Fibroblast of the aortic adventitia (primary cell): ENCODE results near the gene BUD31. TPM values are rescaled to one million over a fixed set of nuclear protein-coding genes. Genes with fewer than 3 reads are reported as not detected.

Experiments used
- DNase-seq: peaks from one replicate; pipeline ENCODE4 v3.0.0-alpha.2; 2010; ENCODE audit warnings: low read depth
- H3K4me3 ChIP-seq: 2 replicates; pipeline ENCODE4 v1.5.1; 2011; ENCODE audit warnings: low read depth, mild to moderate bottlenecking, control low read depth, low read length, moderate library complexity
- CTCF ChIP-seq: IDR thresholded peaks from 2 replicates; pipeline ENCODE4 v1.5.1; 2011; ENCODE audit warnings: mild to moderate bottlenecking, low read length, control low read depth, inconsistent platforms; ENCODE audit not compliant: insufficient read depth
- total RNA-seq: library from RNA; depleted of rRNA; stranded (reverse); fragments of >200 nt; gene quantifications from 2 replicates; pipeline ENCODE4 v1.2.3, GENCODE V29; 2012; ENCODE audit warnings: low replicate concordance

BUD31 gene
- total RNA-seq, 1 donor, result 137 TPM

- no peak for TF ChIP-seq CTCF
- no peak for DNase-seq
- no peak overlapping the region for H3K4me3 ChIP-seq
Observed at GRCh38 chr7:99433158-99433557, 24.4 kb downstream of the BUD31 start.

GRCh38 chr7:99437946-99438572, 29.3 kb downstream of the BUD31 start:
- peak overlapping the region; percentile 72 for H3K4me3 ChIP-seq
- no peak for TF ChIP-seq CTCF
- DNase-seq, result no peak

- DNase-seq, result peak; percentile 94
- H3K4me3 ChIP-seq, result peak within 1 kb of the TSS; percentile 72
- TF ChIP-seq CTCF, result no peak
Observed at GRCh38 chr7:99438573-99439480, 30.1 kb downstream of the BUD31 start, which contains the start of the genes CPSF4 and PTCD1. Gene CPSF4 (plus strand): TSS chr7:99438943. CDS start chr7:99439083, 140 bp downstream. Gene PTCD1 (minus strand): TSS chr7:99438798. CDS start chr7:99435242, 3,556 bp downstream.

GRCh38 chr7:99440195-99440594, 31.4 kb downstream of the BUD31 start:
- DNase-seq, result peak; percentile 55
- peak overlapping the region; percentile 72 for H3K4me3 ChIP-seq
- no peak for TF ChIP-seq CTCF

GRCh38 chr7:99446096-99446495, 37.3 kb downstream of the BUD31 start:
- H3K4me3 ChIP-seq, result no peak overlapping the region
- DNase-seq, result no peak
- TF ChIP-seq CTCF, result no peak

GRCh38 chr7:99447943-99448342, 39.2 kb downstream of the BUD31 start:
- DNase-seq, result no peak

More at GRCh38 chr7:99447943-99448342, 39.2 kb downstream of the BUD31 start:
- peak; percentile 3 for TF ChIP-seq CTCF
- no peak overlapping the region for H3K4me3 ChIP-seq
